GM23248 (cell line): ENCODE results near the gene NCOA7. TPM values are rescaled to one million over a fixed set of nuclear protein-coding genes. Genes with fewer than 3 reads are reported as not detected.

Experiments
- DNase-seq: peaks from one replicate; pipeline ENCODE4 v3.0.0-alpha.2; 2015
- H2AFZ ChIP-seq: fragments of 200-600 bp; sonication (generic); 2 replicates; pipeline ENCODE4 v1.6.1; 2016; ENCODE audit warnings: antibody characterized with exemption
- H3F3A ChIP-seq: fragments of 200-600 bp; sonication (generic); 2 replicates; pipeline ENCODE4 v1.6.1; 2016; ENCODE audit warnings: mild to moderate bottlenecking, antibody characterized with exemption, mixed run types; ENCODE audit not compliant: insufficient read depth
- H3K27ac ChIP-seq: fragments of 200-600 bp; sonication (generic); 2 replicates; pipeline ENCODE4 v1.5.1; 2016; ENCODE audit warnings: mild to moderate bottlenecking
- H3K27me3 ChIP-seq: fragments of 200-600 bp; sonication (generic); replicated peaks from 2 replicates; pipeline ENCODE4 v1.6.1; 2016; ENCODE audit warnings: mild to moderate bottlenecking; ENCODE audit not compliant: insufficient read depth
- H3K36me3 ChIP-seq: fragments of 200-600 bp; sonication (generic); 2 replicates; pipeline ENCODE4 v1.6.1; 2016; ENCODE audit warnings: low read depth, mild to moderate bottlenecking
- H3K4me1 ChIP-seq: fragments of 200-600 bp; sonication (generic); 2 replicates; pipeline ENCODE4 v1.6.1; 2016; ENCODE audit warnings: mild to moderate bottlenecking; ENCODE audit not compliant: insufficient read depth
- H3K4me2 ChIP-seq: fragments of 200-600 bp; sonication (generic); one replicate; pipeline ENCODE4 v1.6.1; 2016; ENCODE audit warnings: mild to moderate bottlenecking; ENCODE audit not compliant: unreplicated experiment
- H3K4me3 ChIP-seq: fragments of 200-600 bp; sonication (generic); 2 replicates; pipeline ENCODE4 v1.5.1; 2016; ENCODE audit warnings: mild to moderate bottlenecking
- H3K79me2 ChIP-seq: fragments of 200-600 bp; sonication (generic); 2 replicates; pipeline ENCODE4 v1.6.1; 2016; ENCODE audit warnings: mild to moderate bottlenecking; ENCODE audit not compliant: insufficient read depth
- H3K9ac ChIP-seq: fragments of 200-600 bp; sonication (generic); 2 replicates; pipeline ENCODE4 v1.6.1; 2016; ENCODE audit warnings: mild to moderate bottlenecking
- H3K9me2 ChIP-seq: fragments of 200-600 bp; sonication (generic); 2 replicates; pipeline ENCODE4 v1.6.1; 2016; ENCODE audit warnings: mixed run types, mild to moderate bottlenecking, moderate library complexity; ENCODE audit not compliant: insufficient read depth
- H3K9me3 ChIP-seq: fragments of 200-600 bp; sonication (generic); one replicate; pipeline ENCODE4 v1.6.1; 2017; ENCODE audit warnings: low read depth
- H4K20me1 ChIP-seq: fragments of 200-600 bp; sonication (generic); 2 replicates; pipeline ENCODE4 v1.6.0; 2016; ENCODE audit not compliant: insufficient read depth
- EZH2 ChIP-seq: fragments of 200-600 bp; sonication (generic); IDR thresholded peaks from 2 replicates; pipeline ENCODE4 v1.6.1; 2018; ENCODE audit warnings: antibody characterized with exemption, mild to moderate bottlenecking; ENCODE audit not compliant: insufficient read depth, poor library complexity, severe bottlenecking
- EZH2phosphoT487 ChIP-seq: fragments of 200-600 bp; sonication (generic); IDR thresholded peaks from 2 replicates; pipeline ENCODE4 v1.6.1; 2018; ENCODE audit warnings: antibody characterized with exemption, moderate library complexity, mild to moderate bottlenecking, low read depth; ENCODE audit not compliant: insufficient read depth
- WGBS, 2 experiments: methylation state at CpG; one replicate each; pipeline ENCODE4 v1.1.6; 2015 to 2017; ENCODE audit warnings: low lambda C conversion rate in 2 of 2, low coverage in 1 of 2; ENCODE audit errors: missing lambda C conversion rate in 2 of 2; 5-methylcytosine and 5-hydroxymethylcytosine counted together
- in situ Hi-C: fragments of 300-500 bp; cut with MboI; formaldehyde crosslinking; loops from 2 replicates; pipeline ENCODE4 v1.15.0; 2020
- polyA plus RNA-seq: library from polyadenylated mRNA; unstranded; fragments of >200 nt; fragmentation: Nextera tagmentation; extraction: Ambion mirVana; gene quantifications from 2 replicates; pipeline ENCODE4 v1.2.1, GENCODE V29; 2016
- total RNA-seq: library from RNA; depleted of rRNA; stranded (reverse); fragments of >200 nt; shearing (Covaris generic); gene quantifications from 2 replicates; pipeline ENCODE4 v1.2.3, GENCODE V29; 2014

Gene NCOA7
- total and polyA plus RNA-seq, 2 experiments from 2014 or later: 9.5 to 10.2 TPM

DNA sequence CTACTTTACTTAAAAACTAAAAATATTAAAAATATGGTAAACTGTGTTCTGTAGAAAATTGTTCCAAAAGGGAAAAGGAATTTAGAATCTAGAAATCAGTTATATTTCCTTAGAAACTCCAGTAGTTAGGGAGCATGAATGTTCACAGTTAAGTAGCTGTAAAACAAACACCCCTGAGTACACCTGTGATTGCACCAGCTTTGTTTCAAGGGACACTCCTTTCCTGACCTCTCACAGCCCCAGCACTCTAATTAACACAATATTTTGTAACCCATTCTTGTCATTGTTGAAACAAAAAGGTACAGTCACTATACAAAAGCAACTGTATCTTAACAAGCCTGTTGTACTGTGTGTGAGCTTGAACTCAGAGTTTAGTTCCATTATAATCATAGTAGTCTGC lies 72.3 kb downstream of the NCOA7 start:
- in situ Hi-C loops: no loop called here

DNA sequence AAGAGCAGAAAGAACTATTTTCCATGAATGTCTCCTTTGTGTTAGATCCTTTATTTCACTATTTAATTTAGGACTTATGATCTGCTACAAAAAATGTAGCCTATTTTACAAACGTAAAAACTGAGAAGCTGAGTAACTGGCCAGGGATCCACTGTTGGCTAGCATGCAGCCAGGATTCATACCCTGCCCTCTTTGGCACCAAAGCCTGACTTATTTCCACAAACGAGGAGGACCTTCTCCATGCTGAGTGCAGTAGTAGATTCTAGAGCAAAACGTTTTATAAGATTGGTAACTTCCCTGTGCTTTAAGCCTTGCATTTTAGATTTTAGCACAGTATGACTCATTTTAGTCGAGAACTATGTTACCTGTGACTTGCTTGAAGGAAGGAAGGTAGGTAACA lies 74.3 kb downstream of the NCOA7 start:
- H3K4me2 ChIP-seq: no peak overlapping the region
- peaks cover 16% of the 10 kb centered on the region for H3F3A ChIP-seq
- WGBS, 2 experiments: 56 to 60% methylated on average over 4 of the region's 4 CpGs
- H3K27me3 ChIP-seq: no peaks in the 10 kb centered on the region
- H3K9me3 ChIP-seq: no peaks in the 10 kb centered on the region
- no peaks in the 10 kb centered on the region for H4K20me1 ChIP-seq
- H3K27ac ChIP-seq: no peak overlapping the region
- H3K9ac ChIP-seq: no peak overlapping the region
- H2AFZ ChIP-seq: no peak overlapping the region
- no peaks in the 10 kb centered on the region for H3K36me3 ChIP-seq
- H3K4me1 ChIP-seq: peaks cover 18% of the 10 kb centered on the region
- H3K9me2 ChIP-seq: no peaks in the 10 kb centered on the region
- no peak overlapping the region for H3K4me3 ChIP-seq
- in situ Hi-C loops: no loop called here
- TF ChIP-seq EZH2phosphoT487 (no peak), EZH2 (no peak)
- no peak for DNase-seq
- H3K79me2 ChIP-seq: no peaks in the 10 kb centered on the region

More for the DNA sequence above, 72.3 kb downstream of the NCOA7 start:
- Histone ChIP-seq H3F3A (peaks cover 14% of the 10 kb centered on the region; the same call in 1 of the 2 replicates), H3K27me3 (no peaks in the 10 kb centered on the region), H3K4me2 (no peak overlapping the region), H3K36me3 (no peaks in the 10 kb centered on the region), H4K20me1 (no peaks in the 10 kb centered on the region), H3K9me2 (no peaks in the 10 kb centered on the region), H3K9ac (no peak overlapping the region), H3K4me3 (no peak overlapping the region), H3K9me3 (no peaks in the 10 kb centered on the region), H2AFZ (no peak overlapping the region), H3K27ac (no peak overlapping the region), H3K4me1 (peaks cover 16% of the 10 kb centered on the region), H3K79me2 (no peaks in the 10 kb centered on the region)
- no peak for DNase-seq
- TF ChIP-seq EZH2 (no peak), EZH2phosphoT487 (no peak)

DNA sequence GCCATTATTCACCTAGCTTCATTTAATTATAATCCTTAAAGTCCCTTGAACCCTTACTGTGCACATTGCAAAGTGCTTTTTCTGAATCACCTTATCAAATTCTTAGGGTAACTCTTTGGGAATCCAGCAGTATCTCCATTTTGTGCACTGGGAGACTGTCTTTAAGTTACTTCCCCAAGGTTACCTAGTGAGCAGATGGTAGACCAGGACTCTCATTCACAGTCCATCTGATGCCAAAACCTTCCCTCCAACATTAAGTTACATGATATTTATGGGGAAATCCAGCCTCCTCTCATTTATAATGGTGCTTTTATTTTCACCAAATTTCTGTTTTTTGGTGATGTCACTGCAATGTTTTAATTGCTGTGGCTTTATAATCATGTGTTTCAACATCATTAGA lies 75.7 kb downstream of the NCOA7 start:
- H3K9ac ChIP-seq: no peak overlapping the region
- H3K9me3 ChIP-seq: no peaks in the 10 kb centered on the region
- peaks cover 16% of the 10 kb centered on the region for H3F3A ChIP-seq
- H4K20me1 ChIP-seq: no peaks in the 10 kb centered on the region
- no peak overlapping the region for H3K4me2 ChIP-seq
- no peaks in the 10 kb centered on the region for H3K27me3 ChIP-seq
- H3K9me2 ChIP-seq: no peaks in the 10 kb centered on the region
- no peaks in the 10 kb centered on the region for H3K79me2 ChIP-seq
- no peaks in the 10 kb centered on the region for H3K36me3 ChIP-seq
- no peak for DNase-seq
- H3K4me1 ChIP-seq: peaks cover 18% of the 10 kb centered on the region
- no peak overlapping the region for H2AFZ ChIP-seq
- in situ Hi-C loops: no loop called here
- H3K4me3 ChIP-seq: no peak overlapping the region
- no peak overlapping the region for H3K27ac ChIP-seq
- TF ChIP-seq EZH2: no peak
- TF ChIP-seq EZH2phosphoT487: no peak

DNA sequence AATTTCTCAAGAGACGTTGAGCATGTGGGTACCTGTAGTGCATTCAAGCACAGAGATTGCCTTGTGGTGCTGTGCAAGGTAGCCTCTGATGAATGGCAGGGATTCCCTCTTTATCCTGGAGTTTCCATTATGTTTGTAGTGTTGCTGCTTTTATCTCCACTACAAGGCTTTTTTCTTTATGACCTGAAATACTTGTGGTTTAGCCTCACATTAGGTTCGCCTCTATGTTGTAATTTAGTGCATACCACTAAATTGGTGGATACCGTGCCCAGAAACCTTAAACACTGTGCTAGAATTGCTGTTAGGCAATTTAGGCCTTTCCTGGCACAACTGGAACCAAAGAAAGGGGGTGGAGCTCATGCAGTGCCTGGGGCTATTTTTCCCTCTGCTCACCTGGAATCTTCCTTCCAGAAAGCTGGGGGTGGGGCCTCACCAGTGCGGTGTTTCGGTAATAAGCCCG lies 76.8 kb downstream of the NCOA7 start:
- H3K27me3 ChIP-seq: no peaks in the 10 kb centered on the region
- no peaks in the 10 kb centered on the region for H3K9me2 ChIP-seq
- no peaks in the 10 kb centered on the region for H3K79me2 ChIP-seq
- DNase-seq: peak; percentile 83
- H3K4me3 ChIP-seq: no peak overlapping the region
- 60 to 63% methylated on average over 6 of the region's 6 CpGs for WGBS, 2 experiments
- H3K9ac ChIP-seq: peak overlapping the region; percentile 29; the same call in 1 of the 2 replicates
- no peak overlapping the region for H2AFZ ChIP-seq
- peak overlapping the region; percentile 55 for H3K27ac ChIP-seq
- no peaks in the 10 kb centered on the region for H3K36me3 ChIP-seq
- peak overlapping the region; percentile 9 for H3K4me2 ChIP-seq
- peaks cover 18% of the 10 kb centered on the region for H3K4me1 ChIP-seq
- in situ Hi-C loops: no loop called here
- no peaks in the 10 kb centered on the region for H3K9me3 ChIP-seq
- TF ChIP-seq EZH2phosphoT487: no peak
- TF ChIP-seq EZH2: no peak
- peaks cover 16% of the 10 kb centered on the region for H3F3A ChIP-seq
- no peaks in the 10 kb centered on the region for H4K20me1 ChIP-seq

DNA sequence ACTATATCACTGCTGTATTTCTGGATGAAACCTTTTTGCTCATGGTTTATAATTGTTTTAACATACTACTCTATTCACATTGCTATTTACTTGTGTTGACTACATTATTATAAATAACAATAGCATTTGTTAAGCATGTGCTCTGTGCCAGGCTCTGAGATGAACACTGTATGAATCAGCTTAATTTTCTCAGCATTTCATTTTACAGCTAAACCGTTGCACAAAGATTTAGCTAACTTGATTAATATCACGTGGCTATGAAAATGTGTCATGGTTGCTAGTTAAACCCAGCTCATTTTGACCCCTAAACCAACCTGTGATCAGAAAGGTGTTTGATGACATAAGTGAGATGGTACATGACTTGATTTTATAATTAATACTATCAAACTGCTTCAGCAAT lies 77.5 kb downstream of the NCOA7 start:
- peak overlapping the region; percentile 9 for H3K4me2 ChIP-seq
- no peaks in the 10 kb centered on the region for H3K27me3 ChIP-seq
- H4K20me1 ChIP-seq: no peaks in the 10 kb centered on the region
- H3K4me1 ChIP-seq: peaks cover 18% of the 10 kb centered on the region
- no peaks in the 10 kb centered on the region for H3K36me3 ChIP-seq
- no peak overlapping the region for H2AFZ ChIP-seq
- H3K9me3 ChIP-seq: no peaks in the 10 kb centered on the region
- peak overlapping the region; percentile 55 for H3K27ac ChIP-seq
- WGBS, 2 experiments: 7% methylated on average over 2 of the region's 2 CpGs
- in situ Hi-C loops: no loop called here
- no peak for TF ChIP-seq EZH2phosphoT487
- TF ChIP-seq EZH2: no peak
- peaks cover 16% of the 10 kb centered on the region for H3F3A ChIP-seq
- no peaks in the 10 kb centered on the region for H3K9me2 ChIP-seq
- no peak overlapping the region for H3K4me3 ChIP-seq
- H3K79me2 ChIP-seq: no peaks in the 10 kb centered on the region
- H3K9ac ChIP-seq: peak overlapping the region; percentile 29; the same call in 1 of the 2 replicates
- peak; percentile 84 for DNase-seq
